Right atrium auricular region (tissue), 2 donors: ENCODE data around the gene VWA8. TPM values are rescaled to one million over a fixed set of nuclear protein-coding genes. Genes with fewer than 3 reads are reported as not detected.
A peak's percentile ranks its signal among the peaks of the same experiment; 100 is the strongest.

ENCODE experiments used
- DNase-seq: peaks from one replicate; pipeline ENCODE4 v3.0.0-alpha.2; 2019; ENCODE audit warnings: low spot score
- H3K27ac ChIP-seq, 2 donors: fragments of 200-600 bp; sonication (generic); 1 replicate in 1 of 2; 2 replicates in 1 of 2; pipeline ENCODE4 v1.5.1; 2016 to 2019
- H3K27me3 ChIP-seq, 2 donors: fragments of 200-600 bp; sonication (generic); one replicate each; pipeline versions ENCODE4 v1.5.1 to v1.6.0; 2017 to 2019
- H3K36me3 ChIP-seq: fragments of 200-600 bp; sonication (generic); one replicate; pipeline ENCODE4 v1.5.1; 2016
- H3K4me1 ChIP-seq, 2 donors: fragments of 200-600 bp; sonication (generic); one replicate each; pipeline versions ENCODE4 v1.5.1 to v1.6.0; 2017 to 2019
- H3K4me3 ChIP-seq, 2 donors: fragments of 200-600 bp; sonication (generic); 1 replicate in 1 of 2; 2 replicates in 1 of 2; pipeline ENCODE4 v1.5.1; 2017 to 2019; ENCODE audit warnings: mild to moderate bottlenecking in 1 of 2, moderate library complexity in 1 of 2
- H3K9me3 ChIP-seq, 2 donors: fragments of 200-600 bp; sonication (generic); one replicate each; pipeline ENCODE4 v1.5.1; 2019
- CTCF ChIP-seq, 2 donors: fragments of 200-600 bp; sonication (generic); IDR thresholded peaks; one replicate each; pipeline ENCODE4 v1.5.1; 2019; ENCODE audit warnings: antibody characterized with exemption in 2 of 2
- total RNA-seq, 2 donors: library from RNA; depleted of rRNA; stranded (reverse); fragments of >200 nt; gene quantifications; one replicate each; pipeline ENCODE4 v1.1.0, GENCODE V29; 2016

VWA8 gene
- total RNA-seq, 2 donors from 2014 or later = 25.9 to 32.8 TPM

- no peaks in the 10 kb centered on the region for H3K9me3 ChIP-seq
- DNase-seq = no peak
- H3K27me3 ChIP-seq = no peaks in the 10 kb centered on the region
- no peak overlapping the region for H3K4me3 ChIP-seq
- TF ChIP-seq CTCF (IDR thresholded peaks at IDR 0.05) = no peak
- H3K4me1 ChIP-seq = peaks cover 0 to 21% of the 10 kb centered on the region in 2 donors
- peaks cover 26% of the 10 kb centered on the region for H3K36me3 ChIP-seq
- H3K27ac ChIP-seq = peak overlapping the region in 1 of 2 donors; percentile 38
These were observed 349.5 kb downstream of the VWA8 start for GRCh38 chr13:41611385-41611784.

GRCh38 chr13:41610404-41610803, 350.5 kb downstream of the VWA8 start:
- Histone ChIP-seq H3K9me3 (no peaks in the 10 kb centered on the region), H3K4me3 (no peak overlapping the region), H3K27me3 (no peaks in the 10 kb centered on the region), H3K27ac (peak overlapping the region; percentile 38), H3K36me3 (peaks cover 26% of the 10 kb centered on the region), H3K4me1 (peaks cover 0 to 21% of the 10 kb centered on the region in 2 donors)
- TF ChIP-seq CTCF (IDR thresholded peaks at IDR 0.05) = no peak
- DNase-seq = no peak

- H3K36me3 ChIP-seq = peaks cover 28% of the 10 kb centered on the region
- no peak for DNase-seq
- no peak for TF ChIP-seq CTCF (IDR thresholded peaks at IDR 0.05)
- peaks cover 0 to 16% of the 10 kb centered on the region in 2 donors for H3K4me1 ChIP-seq
- no peak overlapping the region for H3K4me3 ChIP-seq
- no peaks in the 10 kb centered on the region for H3K27me3 ChIP-seq
- no peak overlapping the region for H3K27ac ChIP-seq
- no peaks in the 10 kb centered on the region for H3K9me3 ChIP-seq
These were observed 351.1 kb downstream of the VWA8 start for GRCh38 chr13:41609828-41610227.

GRCh38 chr13:41608839-41609177, 352.1 kb downstream of the VWA8 start:
- Histone ChIP-seq H3K9me3 (no peaks in the 10 kb centered on the region), H3K36me3 (peaks cover 34% of the 10 kb centered on the region), H3K4me1 (peaks cover 0 to 6% of the 10 kb centered on the region in 2 donors), H3K27me3 (no peaks in the 10 kb centered on the region), H3K4me3 (no peak overlapping the region), H3K27ac (no peak overlapping the region)
- no peak for TF ChIP-seq CTCF (IDR thresholded peaks at IDR 0.05)
- no peak for DNase-seq

GRCh38 chr13:41608111-41608838, 352.6 kb downstream of the VWA8 start:
- DNase-seq = no peak
- H3K4me1 ChIP-seq = peaks cover 0 to under 1% of the 10 kb centered on the region in 2 donors
- peaks cover 34% of the 10 kb centered on the region for H3K36me3 ChIP-seq

More at GRCh38 chr13:41608111-41608838, 352.6 kb downstream of the VWA8 start:
- Histone ChIP-seq H3K27me3 (no peaks in the 10 kb centered on the region), H3K27ac (no peak overlapping the region), H3K4me3 (no peak overlapping the region), H3K9me3 (no peaks in the 10 kb centered on the region)
- no peak for TF ChIP-seq CTCF (IDR thresholded peaks at IDR 0.05)
